ENCODE results near the gene RASA3. TPM values are rescaled to one million over a fixed set of nuclear protein-coding genes. Genes with fewer than 3 reads are reported as not detected.
"Not testable (repeated sequence)": the region's sequence is repeated elsewhere in the genome, so short reads cannot be mapped to it uniquely, and the experiment has no call there.

The RASA3 gene
- total RNA-seq, 1 experiment from 2014 or later, result 10.0 TPM

DNA sequence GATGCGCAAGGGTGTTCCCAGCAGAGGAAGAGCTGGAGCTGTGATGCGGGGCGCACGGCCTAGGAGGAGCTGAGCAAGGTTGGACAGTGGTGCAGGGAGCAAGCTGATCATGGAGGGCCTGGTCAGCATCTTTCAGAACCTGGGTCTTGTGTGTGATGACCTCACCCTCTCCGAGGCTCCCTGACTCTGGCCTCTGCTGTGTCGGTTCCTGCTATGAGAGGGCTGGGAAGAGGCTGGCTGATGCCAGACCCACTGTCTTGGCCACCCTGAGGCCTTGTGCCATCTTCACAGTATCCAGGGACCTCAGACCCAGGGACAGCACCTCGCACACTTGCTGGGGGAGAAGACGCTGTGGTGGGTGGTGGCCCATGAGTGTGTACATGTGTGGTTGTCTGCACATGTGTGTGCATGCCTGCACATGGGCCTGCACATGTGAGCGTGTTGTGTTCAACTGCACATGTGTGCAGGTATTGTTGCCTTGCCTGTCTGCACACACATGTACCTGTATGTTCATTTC lies 142.0 kb downstream of the RASA3 start:
- H3K4me2 ChIP-seq, result no peak overlapping the region
- H3K36me3 ChIP-seq (ENCODE audit: low read depth), result no peaks in the 10 kb centered on the region
- H3K9me3 ChIP-seq (ENCODE audit: insufficient read depth, low read depth), result no peaks in the 10 kb centered on the region
- peaks cover 8% of the 10 kb centered on the region; the same call in 1 of the 2 replicates for H3F3A ChIP-seq (ENCODE audit: insufficient read depth, low read depth)
- no peak overlapping the region for H3K27ac ChIP-seq
- POLR2A ChIA-PET (ENCODE audit: unreplicated experiment), result no interaction called here
- CTCF ChIA-PET, result no interaction called here
- H3K9me2 ChIP-seq (ENCODE audit: insufficient read depth), result no peaks in the 10 kb centered on the region
- TF ChIP-seq, protein P1, sequence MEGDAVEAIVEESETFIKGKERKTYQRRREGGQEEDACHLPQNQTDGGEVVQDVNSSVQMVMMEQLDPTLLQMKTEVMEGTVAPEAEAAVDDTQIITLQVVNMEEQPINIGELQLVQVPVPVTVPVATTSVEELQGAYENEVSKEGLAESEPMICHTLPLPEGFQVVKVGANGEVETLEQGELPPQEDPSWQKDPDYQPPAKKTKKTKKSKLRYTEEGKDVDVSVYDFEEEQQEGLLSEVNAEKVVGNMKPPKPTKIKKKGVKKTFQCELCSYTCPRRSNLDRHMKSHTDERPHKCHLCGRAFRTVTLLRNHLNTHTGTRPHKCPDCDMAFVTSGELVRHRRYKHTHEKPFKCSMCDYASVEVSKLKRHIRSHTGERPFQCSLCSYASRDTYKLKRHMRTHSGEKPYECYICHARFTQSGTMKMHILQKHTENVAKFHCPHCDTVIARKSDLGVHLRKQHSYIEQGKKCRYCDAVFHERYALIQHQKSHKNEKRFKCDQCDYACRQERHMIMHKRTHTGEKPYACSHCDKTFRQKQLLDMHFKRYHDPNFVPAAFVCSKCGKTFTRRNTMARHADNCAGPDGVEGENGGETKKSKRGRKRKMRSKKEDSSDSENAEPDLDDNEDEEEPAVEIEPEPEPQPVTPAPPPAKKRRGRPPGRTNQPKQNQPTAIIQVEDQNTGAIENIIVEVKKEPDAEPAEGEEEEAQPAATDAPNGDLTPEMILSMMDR (conservative IDR thresholded peaks at IDR 0.05), result no peak
- no peak for TF ChIP-seq EZH2 (IDR thresholded peaks at IDR 0.05; ENCODE audit: low read depth)
- H2AFZ ChIP-seq, result no peak overlapping the region
- H3K4me3 ChIP-seq, result no peak overlapping the region
- H4K20me1 ChIP-seq (ENCODE audit: insufficient read depth), result no peaks in the 10 kb centered on the region
- intact Hi-C loops (cut with micrococcal nuclease; ENCODE audit: unreplicated experiment), result no loop called here
- DNase-seq, result no peak
- no TSS peak for BruUV-seq (replicated peaks)
- no peaks in the 10 kb centered on the region for H3K4me1 ChIP-seq (replicated peaks; ENCODE audit: insufficient read depth)
- no peaks in the 10 kb centered on the region for H3K27me3 ChIP-seq (ENCODE audit: insufficient read depth, low read depth)
- no peaks in the 10 kb centered on the region for H3K79me2 ChIP-seq (ENCODE audit: low read depth)

DNA sequence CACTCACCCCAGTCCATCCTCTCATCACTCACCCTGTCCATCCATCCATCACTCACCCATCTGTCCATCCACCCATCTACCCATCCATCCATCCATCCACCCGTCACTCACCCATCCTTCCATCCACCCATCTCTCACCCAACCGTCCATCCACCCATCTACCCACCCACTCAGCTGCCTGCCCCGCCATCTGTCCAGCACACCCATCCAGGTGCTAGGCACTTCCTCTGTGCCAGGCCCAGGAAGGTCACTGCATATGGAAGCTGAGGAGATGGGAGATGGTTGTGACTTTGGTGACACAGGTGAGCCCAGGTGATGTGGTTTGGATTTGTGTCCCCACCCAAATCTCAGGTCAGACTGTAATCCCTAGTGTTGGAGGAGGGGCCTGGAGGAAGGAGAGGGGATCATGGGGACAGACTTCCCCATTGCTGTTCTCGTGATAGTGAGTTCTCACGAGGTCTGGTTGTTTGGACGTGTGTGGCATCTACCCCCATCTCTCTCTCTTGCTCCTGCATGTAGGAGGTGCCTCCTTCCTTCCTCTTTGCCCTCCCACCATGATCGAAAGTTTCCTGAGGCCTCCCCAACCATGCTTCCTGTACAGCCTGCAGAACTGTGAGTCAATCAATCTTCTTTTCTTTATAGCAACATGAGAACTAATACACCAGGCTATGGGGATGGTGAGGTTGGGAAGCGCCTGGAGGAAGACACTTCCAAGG lies 142.7 kb downstream of the RASA3 start:
- intact Hi-C loops (cut with micrococcal nuclease; ENCODE audit: unreplicated experiment), result no loop called here
- Histone ChIP-seq H3K9me3 (ENCODE audit: insufficient read depth, low read depth) (no peaks in the 10 kb centered on the region), H3F3A (ENCODE audit: insufficient read depth, low read depth) (peaks cover 8% of the 10 kb centered on the region; the same call in 1 of the 2 replicates), H2AFZ (no peak overlapping the region), H3K79me2 (ENCODE audit: low read depth) (no peaks in the 10 kb centered on the region), H3K4me1 (replicated peaks; ENCODE audit: insufficient read depth) (no peaks in the 10 kb centered on the region), H3K27ac (no peak overlapping the region), H3K4me3 (no peak overlapping the region), H3K9me2 (ENCODE audit: insufficient read depth) (no peaks in the 10 kb centered on the region), H3K4me2 (no peak overlapping the region), H3K27me3 (ENCODE audit: insufficient read depth, low read depth) (no peaks in the 10 kb centered on the region), H3K36me3 (ENCODE audit: low read depth) (no peaks in the 10 kb centered on the region), H4K20me1 (ENCODE audit: insufficient read depth) (no peaks in the 10 kb centered on the region)
- no TSS peak for BruUV-seq (replicated peaks)
- TF ChIP-seq, protein P1 (conservative IDR thresholded peaks at IDR 0.05), result no peak
- TF ChIP-seq EZH2 (IDR thresholded peaks at IDR 0.05; ENCODE audit: low read depth), result no peak
- no peak for DNase-seq
- ChIA-PET CTCF (no interaction called here), POLR2A (ENCODE audit: unreplicated experiment) (no interaction called here)

DNA sequence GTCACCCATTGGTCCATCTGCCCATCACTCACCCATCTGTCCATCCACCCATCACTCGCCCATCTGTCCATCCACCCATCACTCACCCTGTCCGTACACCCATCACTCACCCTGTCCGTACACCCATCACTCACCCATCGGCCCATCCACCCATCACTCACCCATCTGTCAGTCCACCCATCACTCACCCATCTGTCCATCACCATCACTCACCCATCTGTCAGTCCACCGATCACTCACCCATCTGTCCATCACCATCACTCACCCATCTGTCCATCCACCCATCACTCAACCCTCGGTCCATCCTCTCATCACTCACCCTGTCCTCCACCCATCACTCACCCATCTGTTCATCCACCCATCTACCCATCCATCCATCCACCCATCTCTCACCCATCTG lies 143.6 kb downstream of the RASA3 start:
- H3F3A ChIP-seq (ENCODE audit: insufficient read depth, low read depth); H3K9me2 ChIP-seq (ENCODE audit: insufficient read depth); H3K4me3 ChIP-seq; CTCF ChIA-PET; H2AFZ ChIP-seq; DNase-seq; H3K4me2 ChIP-seq; BruUV-seq (replicated peaks); H3K36me3 ChIP-seq (ENCODE audit: low read depth); H3K79me2 ChIP-seq (ENCODE audit: low read depth); H3K9me3 ChIP-seq (ENCODE audit: insufficient read depth, low read depth); POLR2A ChIA-PET (ENCODE audit: unreplicated experiment); intact Hi-C loops (cut with micrococcal nuclease; ENCODE audit: unreplicated experiment); H3K27me3 ChIP-seq (ENCODE audit: insufficient read depth, low read depth); H4K20me1 ChIP-seq (ENCODE audit: insufficient read depth); H3K4me1 ChIP-seq (replicated peaks; ENCODE audit: insufficient read depth); H3K27ac ChIP-seq: not testable (repeated sequence)

DNA sequence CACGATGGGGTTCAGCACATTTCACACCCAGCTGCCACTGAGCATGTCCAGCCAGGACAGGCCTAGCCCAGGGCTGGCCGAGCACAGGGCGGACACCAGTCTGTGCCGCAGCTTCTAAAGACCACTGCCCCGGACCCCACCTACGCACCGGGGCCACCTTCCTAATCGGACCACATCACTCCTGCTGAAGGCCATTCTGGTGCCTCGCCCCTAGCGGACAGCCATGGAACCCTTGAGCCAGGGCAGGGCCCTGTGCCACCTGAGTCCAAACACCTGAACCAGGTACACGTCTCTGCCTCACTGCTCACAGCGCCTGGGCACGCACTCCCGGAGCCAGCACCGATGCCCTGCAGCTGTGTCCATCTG lies 150.1 kb downstream of the RASA3 start:
- no peak overlapping the region for H3K4me3 ChIP-seq
- no peak for DNase-seq
- no TSS peak for BruUV-seq (replicated peaks)
- no peaks in the 10 kb centered on the region for H4K20me1 ChIP-seq (ENCODE audit: insufficient read depth)
- H3K4me1 ChIP-seq (replicated peaks; ENCODE audit: insufficient read depth), result peaks cover 25% of the 10 kb centered on the region
- CTCF ChIA-PET, result no interaction called here
- no peak overlapping the region for H3K4me2 ChIP-seq
- H3K27me3 ChIP-seq (ENCODE audit: insufficient read depth, low read depth), result no peaks in the 10 kb centered on the region
- no peaks in the 10 kb centered on the region for H3K9me3 ChIP-seq (ENCODE audit: insufficient read depth, low read depth)
- no peak overlapping the region for H2AFZ ChIP-seq
- H3K79me2 ChIP-seq (ENCODE audit: low read depth), result no peaks in the 10 kb centered on the region
- intact Hi-C loops (cut with micrococcal nuclease; ENCODE audit: unreplicated experiment), result loop anchor here (5.0 kb wide), 1 partner anchor 245 kb away; no protein-coding TSS in a partner anchor
- no peaks in the 10 kb centered on the region for H3K9me2 ChIP-seq (ENCODE audit: insufficient read depth)
- TF ChIP-seq, protein P1 (conservative IDR thresholded peaks at IDR 0.05), result no peak
- no peak for TF ChIP-seq EZH2 (IDR thresholded peaks at IDR 0.05; ENCODE audit: low read depth)
- peaks cover 30% of the 10 kb centered on the region for H3F3A ChIP-seq (ENCODE audit: insufficient read depth, low read depth)
- H3K36me3 ChIP-seq (ENCODE audit: low read depth), result no peaks in the 10 kb centered on the region
- H3K27ac ChIP-seq, result no peak overlapping the region
- POLR2A ChIA-PET (ENCODE audit: unreplicated experiment), result no interaction called here
